GM19025 (cell line): Measurements from ENCODE around the gene CD34.

Experiments used
- ATAC-seq: cut with Tn5 transposase; IDR thresholded peaks from one replicate; pipeline ENCODE4 v1.9.1; 2021; ENCODE audit warnings: mild to moderate bottlenecking, low read depth, moderate library complexity; ENCODE audit not compliant: unreplicated experiment

CD34 gene

DNA sequence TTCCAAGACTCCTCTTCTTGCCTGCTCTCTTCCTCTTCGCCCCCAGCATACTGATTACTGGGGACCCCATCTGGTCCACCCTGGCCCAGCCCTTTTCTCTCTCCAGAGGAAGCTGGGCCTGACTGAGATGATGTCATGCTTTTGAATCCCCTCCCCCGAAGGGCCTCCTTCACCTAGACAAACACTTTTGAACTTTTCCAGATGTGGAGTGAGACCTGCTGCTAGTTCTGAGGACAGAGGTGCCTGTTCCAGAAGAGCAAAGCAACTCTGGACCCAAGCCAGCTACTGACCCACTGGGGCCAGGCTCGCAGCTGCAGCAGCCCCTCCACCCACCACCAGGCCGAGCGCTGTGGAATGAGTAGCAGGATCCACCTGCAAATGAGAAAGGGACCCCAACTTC is 8.4 kb downstream of the CD34 start:
- ATAC-seq, result no peak

DNA sequence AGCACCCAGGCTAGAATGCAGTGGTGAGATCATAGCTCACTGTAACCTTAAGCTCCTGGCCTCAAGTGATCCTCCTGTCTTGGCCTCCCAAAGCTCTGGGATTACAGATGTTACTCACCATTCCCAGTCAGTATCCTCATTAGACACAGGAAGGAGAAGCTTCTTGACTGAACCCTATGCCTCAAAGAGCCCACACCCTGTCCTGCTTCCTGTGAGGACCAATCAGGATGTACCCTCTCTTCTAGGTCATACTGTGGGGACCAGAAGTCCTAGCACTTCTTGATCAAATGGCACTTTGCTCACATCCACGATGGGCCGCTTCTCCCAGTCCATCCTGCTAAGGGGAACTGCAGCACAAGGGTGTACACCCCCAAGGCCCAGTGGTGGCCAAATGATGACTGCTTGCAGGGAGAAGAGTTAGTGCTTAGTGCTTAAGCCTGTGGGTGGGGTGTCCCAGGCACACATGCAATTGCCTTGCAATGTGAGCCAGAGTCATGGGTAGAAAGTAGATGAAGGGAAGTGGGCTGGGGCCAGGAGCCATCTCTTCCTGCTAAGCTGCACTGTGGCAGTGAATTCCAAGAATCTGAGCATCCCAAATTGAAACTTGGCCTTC is 9.8 kb downstream of the CD34 start:
- ATAC-seq, result no peak

DNA sequence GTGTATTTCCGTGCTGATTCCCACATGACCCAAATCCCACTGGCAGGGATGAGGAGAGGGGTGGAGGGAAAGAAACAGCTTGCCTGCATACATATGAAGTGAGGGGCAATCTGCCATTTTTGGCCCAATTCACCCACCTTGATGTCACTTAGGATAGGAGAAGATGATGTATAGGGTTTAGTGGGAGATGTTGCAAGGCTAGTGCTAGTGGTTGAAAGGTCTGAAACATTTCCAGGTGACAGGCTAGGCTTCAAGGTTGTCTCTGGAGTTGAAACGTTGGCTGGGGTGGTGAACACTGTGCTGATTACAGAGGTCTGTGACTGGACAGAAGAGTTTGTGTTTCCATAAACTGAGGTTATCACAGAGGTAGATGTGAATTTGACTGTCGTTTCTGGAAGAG is 12.1 kb downstream of the CD34 start:
- no peak for ATAC-seq

DNA sequence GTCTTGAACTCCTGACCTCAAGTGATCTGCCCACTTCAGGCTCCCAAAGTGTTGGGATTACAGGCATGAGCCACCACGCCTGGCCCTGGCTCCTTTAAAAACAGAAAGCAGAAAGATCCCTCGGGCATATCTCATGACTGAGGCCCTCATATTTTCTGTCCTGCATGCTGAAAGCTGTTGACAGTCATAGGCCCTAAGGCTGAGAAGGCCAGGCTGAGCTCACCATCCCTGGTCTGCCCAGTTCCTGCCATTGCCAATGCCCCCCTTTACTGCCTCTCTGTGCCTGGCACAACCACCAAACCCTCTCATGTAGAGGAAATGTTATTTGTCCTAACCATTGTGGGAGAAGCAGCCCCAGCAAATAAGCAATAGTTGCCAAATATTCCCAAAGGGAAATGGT is 12.7 kb downstream of the CD34 start:
- ATAC-seq, result no peak

DNA sequence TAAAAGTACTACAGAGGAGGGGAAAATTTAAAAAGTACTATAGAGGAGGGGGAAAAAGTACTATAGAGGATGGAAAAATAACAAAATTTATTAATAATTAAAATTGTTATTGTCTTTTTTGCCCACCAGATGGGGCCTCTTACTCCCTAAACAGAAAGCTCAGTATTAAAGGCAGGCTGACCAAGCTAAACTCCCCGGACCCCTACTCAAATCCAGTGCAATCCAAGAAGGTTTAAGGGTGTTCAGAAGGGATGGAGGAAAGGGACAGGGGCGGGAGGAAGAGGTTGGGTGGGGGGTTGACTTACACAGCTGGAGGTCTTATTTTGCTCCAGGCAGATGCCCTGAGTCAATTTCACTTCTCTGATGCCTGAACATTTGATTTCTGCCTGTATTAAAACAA is 13.7 kb downstream of the CD34 start:
- ATAC-seq, result no peak

DNA sequence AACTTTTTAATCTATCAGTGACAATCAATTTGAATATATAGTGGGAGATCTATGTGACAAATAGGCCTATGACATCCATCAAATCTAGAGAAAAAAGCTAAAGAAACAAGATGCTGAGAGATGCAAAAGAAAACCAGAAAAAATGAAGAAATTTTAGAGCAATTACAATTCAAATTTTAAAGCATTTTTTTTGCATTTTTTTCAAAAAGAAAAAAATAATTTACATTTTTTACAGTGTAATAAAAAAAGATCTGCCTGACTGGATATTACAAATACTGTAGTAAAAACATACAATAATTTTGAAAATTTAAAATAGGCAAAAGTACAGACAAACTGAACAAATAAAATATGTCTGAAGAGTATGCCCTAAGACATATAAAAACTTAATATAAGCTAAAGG is 14.4 kb downstream of the CD34 start:
- no peak for ATAC-seq

DNA sequence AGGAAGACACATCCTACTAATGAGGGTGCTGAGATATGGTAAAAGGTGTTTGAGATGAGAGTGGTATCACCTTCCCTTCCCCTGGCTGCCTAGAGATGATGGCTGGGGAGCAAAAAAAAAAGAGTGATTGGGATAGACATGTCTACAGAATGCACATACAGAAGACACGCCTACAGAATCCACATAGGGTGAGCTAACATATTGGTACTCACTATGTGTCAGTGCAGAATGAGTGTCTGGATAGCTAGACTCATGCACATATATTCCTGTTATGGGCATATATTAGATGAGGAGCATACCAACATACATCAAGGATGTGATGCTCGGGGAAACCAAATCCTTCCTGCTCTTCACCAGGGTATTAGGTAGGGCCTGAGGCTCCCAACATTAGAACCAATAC is 16.2 kb downstream of the CD34 start:
- ATAC-seq, result no peak

DNA sequence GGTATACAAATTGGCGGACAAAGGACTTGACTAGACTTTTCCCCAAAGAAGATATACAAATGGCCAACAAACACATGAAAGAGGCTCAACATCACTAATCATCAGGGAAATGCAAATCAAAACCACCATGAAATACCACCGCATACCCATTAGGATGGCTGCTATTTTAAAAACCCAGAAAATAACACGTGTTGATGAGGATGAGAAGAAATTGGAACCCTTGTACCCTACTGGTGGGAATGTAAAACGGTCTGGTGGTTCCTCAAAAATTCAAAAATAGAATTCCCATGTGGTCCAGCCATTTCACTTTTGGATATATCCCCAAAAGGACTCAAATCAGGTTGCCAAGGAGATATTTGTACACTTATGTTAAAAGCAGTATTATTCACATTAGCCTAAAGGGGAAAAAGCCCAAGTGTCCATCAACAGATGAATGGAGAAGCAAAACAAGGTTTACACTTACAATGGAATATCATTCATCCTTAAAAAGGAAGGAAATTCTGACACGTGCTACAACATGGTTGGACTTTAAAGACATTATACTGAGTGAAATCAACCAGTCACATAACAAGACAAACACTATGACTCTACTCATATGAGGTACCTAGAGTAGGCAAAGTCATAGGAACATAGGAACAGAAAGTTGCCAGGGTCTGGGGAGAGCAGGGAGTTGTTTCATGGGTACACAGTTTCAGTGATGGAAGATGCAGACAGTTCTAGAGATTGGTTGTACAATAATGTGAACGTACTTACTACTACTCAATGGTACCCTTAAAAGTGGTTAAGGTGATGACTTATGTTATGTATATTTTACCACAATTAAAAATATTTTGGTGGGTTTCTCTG is 17.0 kb downstream of the CD34 start:
- ATAC-seq, result no peak

DNA sequence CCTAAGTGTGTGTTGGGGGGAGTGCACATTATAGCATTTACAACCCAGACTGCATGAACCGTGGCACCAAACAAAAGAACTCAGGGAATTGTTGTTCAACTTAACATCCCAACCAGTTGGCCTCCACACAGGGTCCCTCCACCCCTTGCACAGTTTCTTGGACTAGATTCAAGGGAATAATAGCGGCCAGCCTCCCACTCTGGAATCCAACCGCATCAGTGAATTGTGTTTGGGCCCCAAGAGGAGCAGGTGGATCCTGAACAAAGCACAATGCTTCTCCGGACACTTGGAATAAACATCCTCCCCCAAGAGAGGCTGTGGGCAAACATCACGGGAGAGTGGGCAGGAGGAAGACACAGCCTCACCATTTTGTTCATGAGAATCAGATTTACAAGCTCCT is 18.2 kb downstream of the CD34 start:
- no peak for ATAC-seq

DNA sequence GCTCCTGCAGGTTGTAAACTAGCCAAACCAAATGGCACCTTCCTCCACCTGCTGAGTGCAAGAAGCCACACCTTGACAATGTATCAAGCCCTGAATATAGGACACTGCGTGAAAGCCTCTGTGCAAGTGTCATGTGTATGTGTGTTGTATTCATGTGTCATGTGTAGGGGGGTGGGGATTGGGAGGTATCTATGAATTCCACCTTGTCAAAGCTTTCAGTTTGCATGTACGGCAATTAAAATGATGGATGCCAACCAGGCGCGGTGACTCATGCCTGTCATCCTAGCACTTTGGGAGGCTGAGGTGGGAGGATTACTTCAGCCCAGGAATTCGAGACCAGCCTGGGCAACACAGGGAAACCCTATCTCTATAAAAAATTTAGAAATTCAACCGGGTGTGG is 19.8 kb downstream of the CD34 start:
- no peak for ATAC-seq

DNA sequence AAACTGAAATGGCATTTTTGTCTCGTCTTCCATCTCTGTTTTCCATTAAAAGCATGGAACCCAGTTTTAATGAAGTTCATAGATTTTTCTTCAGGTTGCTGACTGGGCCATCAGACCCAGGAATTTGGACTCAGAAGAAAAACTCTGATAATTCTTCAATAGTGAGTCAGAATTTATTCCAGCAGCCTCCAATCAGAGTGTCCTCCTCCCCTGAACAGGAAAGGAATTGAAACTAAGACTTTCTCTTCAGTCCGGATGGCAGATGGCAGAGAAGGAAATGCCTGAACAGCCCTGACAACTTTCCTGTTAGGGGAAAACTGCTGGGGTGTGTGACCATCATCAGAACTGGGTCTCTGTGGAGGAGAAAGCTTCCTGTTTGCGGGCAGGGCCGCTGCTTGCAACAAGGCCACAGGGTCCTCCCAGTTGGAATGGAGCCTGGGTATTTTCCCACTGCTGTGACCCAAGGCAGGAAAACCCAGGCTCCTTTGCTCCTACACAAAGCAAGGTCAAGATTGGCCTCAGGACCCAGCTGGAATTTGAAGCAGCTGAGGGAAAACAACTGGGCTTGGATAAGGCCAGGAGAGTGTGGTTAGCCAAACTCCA is 20.7 kb downstream of the CD34 start:
- no peak for ATAC-seq

DNA sequence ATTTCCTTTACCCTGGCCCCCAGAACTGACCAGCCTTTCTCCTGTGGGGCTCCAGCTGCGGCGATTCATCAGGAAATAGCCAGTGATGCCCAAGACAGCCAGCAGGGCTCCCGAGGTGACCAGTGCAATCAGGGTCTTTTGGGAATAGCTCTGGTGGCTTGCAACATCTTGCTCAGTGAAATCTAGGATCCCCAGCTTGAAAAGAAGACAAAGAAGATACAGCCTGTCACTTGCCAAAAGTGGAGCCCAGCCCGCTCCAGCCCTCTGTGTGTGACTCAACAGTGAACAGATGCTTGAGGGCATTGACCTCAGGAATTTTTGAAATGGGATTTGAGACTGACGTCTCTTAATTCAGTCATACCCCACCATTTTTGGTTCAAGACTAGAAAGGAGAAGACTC is 22.3 kb downstream of the CD34 start:
- ATAC-seq, result no peak

DNA sequence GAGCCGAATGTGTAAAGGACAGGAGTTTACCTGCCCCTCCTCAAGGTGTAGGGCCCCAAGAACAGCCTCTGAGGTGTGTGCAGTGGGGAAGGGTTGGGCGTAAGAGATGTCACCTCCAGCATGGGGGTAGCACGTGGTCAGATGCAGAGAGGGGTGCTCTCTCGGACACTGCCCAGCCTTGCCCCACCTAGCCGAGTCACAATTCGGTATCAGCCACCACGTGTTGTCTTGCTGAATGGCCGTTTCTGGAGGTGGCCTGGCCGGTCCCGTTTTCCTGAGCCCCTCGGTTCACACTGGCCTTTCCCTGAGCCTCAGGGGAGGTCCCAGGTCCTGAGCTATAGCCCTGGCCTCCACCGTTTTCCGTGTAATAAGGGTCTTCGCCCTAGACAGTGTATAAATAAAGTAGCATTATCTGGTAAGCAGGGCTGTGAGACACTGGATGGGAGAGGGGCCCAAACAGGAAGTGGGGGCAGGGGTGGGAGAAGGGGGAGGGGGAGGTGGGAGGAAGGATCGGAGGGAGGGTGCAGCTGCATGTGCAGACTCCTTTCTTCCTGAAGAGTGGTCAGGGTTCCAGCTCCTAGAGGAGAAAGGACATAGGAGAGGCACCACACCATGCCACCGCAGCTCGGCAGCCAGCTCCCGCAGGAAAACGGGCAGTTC is 23.3 kb downstream of the CD34 start:
- no peak for ATAC-seq

DNA sequence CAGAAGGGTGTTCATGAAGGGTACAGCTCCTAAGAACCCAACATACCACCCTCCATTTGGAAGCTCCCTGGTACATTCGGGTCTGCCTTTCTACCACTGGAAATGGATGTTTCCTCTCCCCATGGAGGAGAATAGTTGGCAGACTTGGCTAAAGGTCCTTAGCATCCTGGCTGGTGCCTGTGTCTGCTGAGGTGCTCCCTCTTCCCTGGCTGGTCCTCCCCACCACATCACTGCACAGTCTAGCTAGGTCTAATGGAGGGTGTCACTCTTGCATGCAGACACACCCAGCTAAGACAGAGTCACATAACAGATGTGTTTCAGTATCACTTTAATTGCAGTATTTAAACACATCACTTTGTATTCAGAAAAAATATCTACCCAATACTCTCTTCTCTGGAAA is 24.7 kb downstream of the CD34 start:
- no peak for ATAC-seq

DNA sequence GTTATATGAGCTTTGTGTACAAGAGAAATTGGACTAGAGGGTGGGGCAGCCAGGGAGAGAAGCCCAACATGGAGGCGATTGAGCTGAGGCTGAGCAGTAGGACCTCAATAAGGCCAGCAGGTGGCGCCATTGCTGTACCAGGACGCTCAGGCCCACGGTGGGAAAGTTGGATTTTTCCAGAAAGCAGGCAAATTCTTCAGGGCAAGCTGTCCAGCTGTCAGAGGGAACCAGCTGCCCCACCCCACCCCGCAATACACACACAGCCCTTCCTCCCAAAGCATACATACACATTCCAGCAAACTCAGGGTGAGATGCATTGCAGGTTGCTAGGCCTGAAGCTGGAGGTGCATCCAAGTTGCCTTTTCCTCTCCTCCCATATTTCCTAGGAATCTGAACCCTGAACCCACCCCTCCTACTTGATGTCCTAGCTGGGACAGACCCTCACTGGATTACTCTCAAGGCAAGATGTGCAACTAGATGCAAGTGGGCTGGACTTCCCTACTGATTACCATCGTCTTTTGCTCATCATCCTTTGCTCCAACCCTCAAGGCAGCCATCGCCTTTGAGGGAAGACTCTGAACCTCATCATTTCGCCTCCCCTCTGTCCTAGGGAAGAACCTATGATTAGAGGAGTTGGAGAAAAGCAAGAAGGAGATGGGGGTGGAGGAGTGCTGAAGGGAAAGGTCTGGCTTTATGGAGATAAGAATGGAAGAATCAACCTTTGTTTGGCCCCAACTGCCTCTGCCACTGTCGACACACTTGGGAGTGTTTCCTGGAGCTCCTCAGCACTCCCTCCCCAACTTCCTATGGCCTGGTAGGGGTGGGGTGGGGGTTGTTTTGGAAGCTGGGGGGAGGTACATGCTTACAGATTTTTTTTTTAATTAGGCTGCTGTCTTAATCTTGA is 25.5 kb downstream of the CD34 start:
- peak; percentile 49 for ATAC-seq

DNA sequence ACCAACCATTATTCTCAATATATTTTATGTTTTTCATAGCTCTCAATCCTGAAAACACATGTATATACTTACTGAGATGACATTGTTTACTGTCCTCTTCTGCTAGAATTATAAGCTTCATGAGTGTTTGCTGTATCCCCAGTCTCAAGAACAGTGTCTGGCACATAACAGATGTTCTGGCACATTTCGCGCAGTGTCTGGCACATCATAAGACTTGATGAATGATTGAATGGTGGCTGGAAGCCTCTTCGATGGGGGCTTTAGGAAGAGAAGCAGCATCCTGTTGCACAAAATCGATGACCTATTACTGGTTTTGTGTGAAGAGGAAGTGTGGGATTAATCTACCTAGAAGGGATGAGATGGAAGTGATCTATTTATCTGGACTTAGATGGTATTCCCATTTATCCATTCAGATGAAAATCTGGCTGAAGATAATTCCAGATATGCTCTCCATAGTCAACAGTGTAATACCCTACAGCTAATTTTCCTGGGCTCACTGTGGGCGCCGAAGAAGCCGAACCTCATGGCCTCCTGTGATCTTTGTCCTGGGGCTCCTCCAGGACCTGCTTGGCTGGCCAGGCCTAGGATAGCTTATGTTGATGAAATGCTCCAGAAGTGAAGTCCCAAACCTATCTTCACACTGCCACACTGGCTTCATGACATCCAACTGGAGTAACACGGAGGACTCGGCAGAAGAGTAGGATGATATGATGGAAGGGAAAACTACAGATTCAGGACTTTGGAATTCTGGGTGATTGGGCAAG is 26.5 kb downstream of the CD34 start:
- no peak for ATAC-seq

DNA sequence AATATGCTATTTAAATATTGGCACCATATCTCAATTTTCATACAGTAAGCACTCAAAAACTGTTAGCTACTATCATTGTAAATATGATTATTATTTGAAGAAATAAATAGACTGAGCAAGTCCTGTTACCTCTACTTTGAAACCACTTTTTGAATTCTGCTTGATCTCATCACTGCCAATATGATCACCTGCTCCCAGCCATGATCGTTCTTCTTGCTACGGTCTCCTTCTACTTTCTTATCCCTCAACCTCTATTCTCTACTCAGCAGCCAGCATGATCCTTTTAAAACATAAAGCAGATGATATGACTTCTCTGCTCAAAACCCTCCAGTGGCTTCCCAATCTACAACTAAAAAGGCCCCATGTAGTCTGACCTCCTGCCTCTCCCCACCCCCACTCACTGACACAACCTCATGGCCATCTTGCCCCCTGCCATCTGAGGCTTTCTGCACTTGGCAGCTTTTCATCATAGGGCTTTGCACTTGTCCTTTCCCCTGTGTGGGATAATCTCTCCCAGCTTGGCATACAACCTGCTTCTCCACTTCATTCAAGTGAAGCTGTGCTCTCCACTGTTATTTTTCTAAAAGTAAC is 27.2 kb downstream of the CD34 start:
- no peak for ATAC-seq

DNA sequence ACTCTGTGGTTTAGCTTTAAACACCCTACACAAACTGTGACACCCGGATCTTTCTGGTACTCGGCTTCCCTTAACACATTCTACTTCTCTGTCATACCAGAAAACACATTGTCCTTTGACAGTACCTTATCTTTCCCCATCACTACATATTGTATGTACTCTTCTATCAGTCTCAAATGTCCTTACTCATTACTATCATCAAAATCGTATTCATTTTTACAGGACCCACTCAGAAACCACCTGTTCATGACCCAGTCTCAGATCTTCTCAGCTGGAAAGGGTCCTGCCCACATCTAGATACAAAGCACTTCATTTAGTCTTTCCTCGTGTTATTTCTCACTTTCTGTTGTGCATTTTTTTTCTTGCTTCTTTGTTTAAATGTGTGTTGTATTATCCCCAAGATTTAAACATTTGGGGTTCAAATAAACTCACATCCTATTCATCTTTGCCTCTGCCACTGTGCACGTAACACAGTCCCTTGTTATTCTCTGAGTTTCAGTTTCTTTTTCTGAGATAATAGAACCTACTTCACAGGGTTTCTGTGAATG is 27.7 kb downstream of the CD34 start:
- ATAC-seq, result no peak

DNA sequence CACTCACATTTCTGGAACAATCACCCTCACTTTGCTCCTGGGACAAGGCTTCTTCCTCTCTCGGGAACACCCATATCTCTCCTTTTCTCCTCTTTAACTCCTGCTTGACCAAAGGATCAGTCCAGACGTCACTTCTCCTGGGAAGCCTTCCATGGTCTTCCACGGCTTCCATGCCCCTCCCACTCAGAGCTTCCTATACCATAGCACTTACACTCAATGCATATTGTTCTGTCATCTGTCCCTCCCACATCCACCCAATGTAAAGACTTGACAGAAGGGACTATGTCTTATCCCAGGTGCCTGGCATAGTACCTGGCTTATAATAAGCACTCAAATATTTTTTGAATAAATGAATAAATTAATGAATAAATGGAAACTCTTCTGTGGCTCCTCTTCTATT is 28.2 kb downstream of the CD34 start:
- no peak for ATAC-seq
